Breast epithelium (tissue), 4 donors: ENCODE results near the gene CYP24A1. TPM values are rescaled to one million over a fixed set of nuclear protein-coding genes. Genes with fewer than 3 reads are reported as not detected.

ENCODE experiments used
- DNase-seq, 2 donors: peaks; one replicate each; pipeline ENCODE4 v3.0.0-alpha.2; 2019; ENCODE audit warnings: low spot score in 2 of 2
- H3K27ac ChIP-seq, 2 donors: fragments of 200-600 bp; sonication (generic) in 1 of 2; one replicate each; pipeline ENCODE4 v1.5.1; 2016 to 2019; ENCODE audit warnings: mild to moderate bottlenecking in 1 of 2
- H3K27me3 ChIP-seq, 2 donors: fragments of 200-600 bp; sonication (generic) in 1 of 2; one replicate each; pipeline versions ENCODE4 v1.5.1 to v1.6.0; 2017 to 2019; ENCODE audit warnings: control low read depth in 1 of 2, mild to moderate bottlenecking in 1 of 2
- H3K36me3 ChIP-seq: fragments of 200-600 bp; one replicate; pipeline ENCODE4 v1.5.1; 2019
- H3K4me1 ChIP-seq, 2 donors: fragments of 200-600 bp; sonication (generic); one replicate each; pipeline ENCODE4 v1.5.1; 2016 to 2019; ENCODE audit warnings: control low read depth in 1 of 2
- H3K4me3 ChIP-seq, 3 donors: fragments of 200-600 bp; sonication (generic); 1 replicate in 2 of 3; 2 replicates in 1 of 3; pipeline ENCODE4 v1.5.1; 2016 to 2019; ENCODE audit warnings: mild to moderate bottlenecking in 3 of 3, moderate library complexity in 2 of 3
- H3K9me3 ChIP-seq, 2 donors: fragments of 200-600 bp; sonication (generic) in 1 of 2; one replicate each; pipeline ENCODE4 v1.5.1; 2016 to 2019; ENCODE audit warnings: control low read depth in 1 of 2
- CTCF ChIP-seq, 3 donors: fragments of 450-650 bp; IDR thresholded peaks; one replicate each; pipeline ENCODE4 v1.5.1; 2016 to 2017; ENCODE audit warnings: antibody characterized with exemption in 3 of 3, mild to moderate bottlenecking in 3 of 3, moderate library complexity in 3 of 3
- POLR2A ChIP-seq: fragments of 450-650 bp; IDR thresholded peaks from one replicate; pipeline ENCODE4 v1.6.1; 2016; ENCODE audit warnings: antibody characterized with exemption, mild to moderate bottlenecking, moderate library complexity
- POLR2AphosphoS5 ChIP-seq, 3 donors: sonication (generic); formaldehyde crosslinking; IDR thresholded peaks; one replicate each; pipeline ENCODE4 v1.6.1; 2017; ENCODE audit warnings: antibody characterized with exemption in 3 of 3
- intact Hi-C: fragments of 100-400 bp; cut with DNase I; formaldehyde crosslinking; loops from one replicate; pipeline ENCODE4 v1.15.1; 2023; ENCODE audit warnings: low total_unique reads
- total RNA-seq, 3 donors: library from RNA; depleted of rRNA; stranded (reverse); fragments of >200 nt; gene quantifications; one replicate each; pipeline ENCODE4 v1.1.0, GENCODE V29; 2016

Gene CYP24A1
- total RNA-seq, 3 donors from 2014 or later: 2.0 to 6.4 TPM; not detected in 1

- H3K4me1 ChIP-seq: no peaks in the 10 kb centered on the region
- H3K27me3 ChIP-seq: peaks cover 0 to 5% of the 10 kb centered on the region in 2 donors
- no peak overlapping the region for H3K27ac ChIP-seq
- DNase-seq: no peak
- H3K4me3 ChIP-seq: no peak overlapping the region
- no peaks in the 10 kb centered on the region for H3K36me3 ChIP-seq
- intact Hi-C loops: no loop called here
- TF ChIP-seq CTCF (IDR thresholded peaks at IDR 0.05) (no peak), POLR2A (no peak), POLR2AphosphoS5 (IDR thresholded peaks at IDR 0.05) (no peak)
- no peaks in the 10 kb centered on the region for H3K9me3 ChIP-seq
Measured at GRCh38 chr20:54163402-54163801, 10.4 kb downstream of the CYP24A1 start.

- Histone ChIP-seq H3K4me3 (no peak overlapping the region), H3K4me1 (no peaks in the 10 kb centered on the region), H3K9me3 (no peaks in the 10 kb centered on the region), H3K36me3 (no peaks in the 10 kb centered on the region), H3K27ac (no peak overlapping the region), H3K27me3 (no peaks in the 10 kb centered on the region)
- DNase-seq: no peak
- TF ChIP-seq POLR2A (no peak), CTCF (IDR thresholded peaks at IDR 0.05) (no peak), POLR2AphosphoS5 (IDR thresholded peaks at IDR 0.05) (no peak)
- intact Hi-C loops: no loop called here
Measured at GRCh38 chr20:54162378-54163009, 11.3 kb downstream of the CYP24A1 start.

GRCh38 chr20:54161821-54162149, 12.0 kb downstream of the CYP24A1 start:
- no peaks in the 10 kb centered on the region for H3K9me3 ChIP-seq
- no peak for TF ChIP-seq POLR2A
- no peak for TF ChIP-seq CTCF (IDR thresholded peaks at IDR 0.05)
- TF ChIP-seq POLR2AphosphoS5 (IDR thresholded peaks at IDR 0.05): no peak

GRCh38 chr20:54161008-54161820, 12.6 kb downstream of the CYP24A1 start:
- intact Hi-C loops: no loop called here
- Histone ChIP-seq H3K36me3 (no peaks in the 10 kb centered on the region), H3K27ac (no peak overlapping the region), H3K9me3 (no peaks in the 10 kb centered on the region), H3K4me3 (no peak overlapping the region), H3K27me3 (no peaks in the 10 kb centered on the region), H3K4me1 (no peaks in the 10 kb centered on the region)
- no peak for DNase-seq
- TF ChIP-seq POLR2AphosphoS5 (IDR thresholded peaks at IDR 0.05) (no peak), CTCF (IDR thresholded peaks at IDR 0.05) (no peak), POLR2A (no peak)

More at GRCh38 chr20:54161821-54162149, 12.0 kb downstream of the CYP24A1 start:
- Histone ChIP-seq H3K36me3 (no peaks in the 10 kb centered on the region), H3K4me3 (no peak overlapping the region), H3K4me1 (no peaks in the 10 kb centered on the region), H3K27me3 (no peaks in the 10 kb centered on the region), H3K27ac (no peak overlapping the region)
- intact Hi-C loops: no loop called here
- no peak for DNase-seq
